HG02798 (cell line): ENCODE measurements around the gene HDAC10.
"Not testable (repeated sequence)": the region's sequence is repeated elsewhere in the genome, so short reads cannot be mapped to it uniquely, and the experiment has no call there.

Experiments used
- ATAC-seq: cut with Tn5 transposase; IDR thresholded peaks from one replicate; pipeline ENCODE4 v1.9.1; 2021; ENCODE audit warnings: mild to moderate bottlenecking; ENCODE audit not compliant: unreplicated experiment, poor library complexity

Gene HDAC10

DNA sequence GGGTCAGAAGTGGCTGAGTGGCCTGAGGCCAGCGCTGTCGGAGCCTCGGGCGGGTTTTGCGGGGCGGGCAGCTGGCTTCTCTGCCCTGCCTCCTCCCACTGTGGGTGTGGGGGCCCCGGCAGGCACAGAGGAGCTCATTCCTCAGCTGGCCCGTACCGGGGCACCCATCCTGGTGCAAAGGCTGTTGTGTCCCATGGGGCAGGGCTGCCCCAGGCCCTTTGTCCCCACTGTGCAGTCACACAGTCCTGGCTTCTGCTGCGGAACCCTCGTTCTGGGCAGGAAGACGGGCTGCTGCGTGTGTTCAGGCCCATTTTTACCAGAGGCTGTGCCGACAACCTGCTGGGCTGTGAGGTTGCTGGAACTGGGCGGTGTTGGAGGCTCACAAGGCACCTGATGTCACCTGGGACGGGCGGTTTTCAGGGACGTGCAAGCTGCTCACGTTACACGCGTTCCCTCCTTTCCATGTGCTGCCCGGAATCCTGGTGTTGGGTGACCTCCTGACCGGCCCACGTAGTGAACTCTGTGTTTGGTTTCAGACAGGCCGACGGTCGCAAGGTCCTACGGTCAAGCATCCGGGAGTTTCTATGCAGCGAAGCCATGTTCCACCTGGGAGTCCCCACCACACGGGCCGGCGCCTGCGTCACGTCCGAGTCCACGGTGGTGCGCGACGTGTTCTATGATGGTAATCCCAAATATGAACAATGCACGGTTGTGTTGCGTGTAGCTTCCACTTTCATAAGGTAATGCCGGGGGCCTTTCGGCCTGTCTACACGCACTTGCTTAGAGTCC, 45.1 kb downstream of the HDAC10 start:
- no peak for ATAC-seq

DNA sequence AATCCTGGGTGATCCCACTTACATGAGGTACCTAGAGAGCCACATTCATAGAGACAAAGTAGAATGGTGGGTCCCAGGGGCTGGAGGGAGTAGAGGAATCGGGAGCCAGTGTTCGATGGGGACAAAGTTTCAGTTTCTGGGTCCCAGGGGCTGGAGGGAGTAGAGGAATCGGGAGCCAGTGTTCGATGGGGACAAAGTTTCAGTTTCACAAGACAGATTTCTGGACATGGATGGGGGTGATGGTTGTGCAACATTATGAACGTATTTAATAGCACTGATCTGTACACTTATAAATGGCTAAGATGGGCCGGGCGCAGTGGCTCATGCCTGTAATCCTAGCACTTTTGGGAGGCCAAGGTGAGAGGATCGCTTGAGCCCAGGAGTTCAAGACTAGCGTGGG, 46.1 kb downstream of the HDAC10 start:
- not testable (repeated sequence) for ATAC-seq

DNA sequence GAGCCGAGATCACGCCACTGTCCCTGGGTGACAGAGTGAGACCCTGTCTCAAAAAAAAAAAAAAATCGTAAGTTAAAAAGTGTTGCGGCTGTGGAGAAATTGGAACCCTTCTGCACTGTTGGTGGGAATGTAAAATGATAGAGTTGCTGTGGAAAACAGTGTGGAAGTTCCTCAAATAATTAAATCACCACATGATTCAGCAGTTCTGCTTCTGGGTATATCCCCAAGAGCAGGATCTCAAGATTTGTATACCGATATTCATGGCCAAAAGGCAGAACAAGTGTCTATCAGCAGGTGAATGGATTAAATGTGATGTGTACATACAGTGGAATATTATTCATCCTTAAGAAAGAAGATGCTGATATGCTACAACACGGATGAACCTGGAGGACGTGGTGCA, 46.5 kb downstream of the HDAC10 start:
- no peak for ATAC-seq

DNA sequence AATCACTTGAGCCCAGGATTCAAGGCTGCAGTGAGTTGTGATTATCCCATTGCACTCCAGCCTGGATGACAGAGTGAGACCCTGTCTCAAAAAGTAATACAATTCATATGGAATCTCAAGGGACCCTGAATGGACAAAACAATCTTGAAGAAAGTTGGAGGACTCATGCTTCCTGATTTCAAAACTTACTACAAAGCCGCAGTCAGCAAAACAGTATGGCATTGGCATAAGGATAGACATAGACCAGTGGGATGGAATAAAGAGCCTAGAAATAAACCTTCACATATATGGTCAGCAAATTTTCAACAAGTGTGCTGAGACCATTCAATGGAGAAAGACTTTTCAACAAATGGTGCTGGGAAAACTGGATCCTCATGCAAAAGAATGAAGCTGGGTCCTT, 47.8 kb downstream of the HDAC10 start:
- ATAC-seq = no peak

DNA sequence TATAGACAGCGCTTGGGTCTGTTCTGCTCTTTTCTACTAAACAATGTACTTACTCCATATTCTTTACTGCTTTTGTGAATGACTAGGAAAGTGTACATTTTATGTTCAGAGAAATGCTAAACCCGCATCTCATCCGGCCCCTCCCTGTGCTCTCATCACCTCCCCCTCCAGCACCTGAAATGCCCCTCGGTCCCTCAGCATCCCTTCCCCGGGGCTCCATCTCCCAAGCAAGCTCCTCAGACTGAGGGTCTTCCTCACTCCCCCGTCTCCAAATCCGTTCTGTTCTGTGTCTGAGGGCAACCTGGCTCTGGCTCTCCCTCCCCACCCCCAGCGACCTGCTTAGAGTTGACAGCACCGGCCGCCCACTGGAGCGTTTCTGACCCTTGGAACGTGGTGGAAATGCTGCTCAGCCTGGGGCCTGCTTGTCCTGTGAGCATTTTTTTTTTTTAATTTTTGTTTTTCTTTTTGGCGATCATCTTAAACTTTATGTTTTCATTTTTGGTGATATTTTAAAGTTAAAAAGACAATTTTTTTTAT, 48.9 kb downstream of the HDAC10 start:
- no peak for ATAC-seq

DNA sequence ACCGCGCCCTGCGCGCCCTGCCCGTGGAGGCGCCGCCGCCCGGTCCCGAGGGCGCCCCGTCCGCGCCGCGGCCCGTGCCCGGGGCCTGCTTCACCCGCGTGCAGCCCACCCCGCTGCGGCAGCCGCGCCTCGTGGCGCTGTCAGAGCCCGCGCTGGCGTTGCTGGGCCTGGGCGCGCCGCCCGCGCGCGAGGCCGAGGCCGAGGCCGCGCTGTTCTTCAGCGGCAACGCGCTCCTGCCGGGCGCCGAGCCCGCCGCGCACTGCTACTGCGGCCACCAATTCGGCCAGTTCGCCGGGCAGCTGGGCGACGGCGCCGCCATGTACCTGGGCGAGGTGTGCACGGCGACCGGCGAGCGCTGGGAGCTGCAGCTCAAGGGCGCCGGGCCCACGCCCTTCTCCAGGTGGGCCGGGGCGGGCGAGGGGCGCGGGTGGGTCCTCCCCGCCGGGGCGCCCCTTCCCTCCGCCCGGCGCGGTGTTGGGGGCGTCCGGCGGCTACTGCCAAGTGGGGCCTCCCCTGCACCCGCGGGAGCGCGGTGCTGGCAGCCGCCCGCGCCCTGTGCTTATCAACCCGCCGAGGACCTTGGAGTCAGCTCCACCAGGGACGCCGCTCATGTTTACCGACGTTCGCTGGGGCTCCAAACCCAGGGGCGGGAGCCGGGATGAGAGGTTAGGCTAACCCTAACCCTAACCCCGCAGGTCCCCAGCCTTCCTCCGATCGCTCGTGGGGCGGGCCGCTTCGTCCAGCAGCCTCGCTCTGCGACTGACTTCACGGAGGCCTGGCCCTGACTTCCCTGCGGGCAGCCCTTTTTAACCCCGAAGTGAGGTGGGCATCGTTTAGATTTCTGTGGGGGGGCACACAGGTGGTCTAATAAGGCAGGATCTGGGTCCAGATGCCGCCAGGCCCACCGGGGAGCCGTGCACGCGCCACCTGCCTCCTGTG, 49.6 kb downstream of the HDAC10 start:
- peak; percentile 28 for ATAC-seq

DNA sequence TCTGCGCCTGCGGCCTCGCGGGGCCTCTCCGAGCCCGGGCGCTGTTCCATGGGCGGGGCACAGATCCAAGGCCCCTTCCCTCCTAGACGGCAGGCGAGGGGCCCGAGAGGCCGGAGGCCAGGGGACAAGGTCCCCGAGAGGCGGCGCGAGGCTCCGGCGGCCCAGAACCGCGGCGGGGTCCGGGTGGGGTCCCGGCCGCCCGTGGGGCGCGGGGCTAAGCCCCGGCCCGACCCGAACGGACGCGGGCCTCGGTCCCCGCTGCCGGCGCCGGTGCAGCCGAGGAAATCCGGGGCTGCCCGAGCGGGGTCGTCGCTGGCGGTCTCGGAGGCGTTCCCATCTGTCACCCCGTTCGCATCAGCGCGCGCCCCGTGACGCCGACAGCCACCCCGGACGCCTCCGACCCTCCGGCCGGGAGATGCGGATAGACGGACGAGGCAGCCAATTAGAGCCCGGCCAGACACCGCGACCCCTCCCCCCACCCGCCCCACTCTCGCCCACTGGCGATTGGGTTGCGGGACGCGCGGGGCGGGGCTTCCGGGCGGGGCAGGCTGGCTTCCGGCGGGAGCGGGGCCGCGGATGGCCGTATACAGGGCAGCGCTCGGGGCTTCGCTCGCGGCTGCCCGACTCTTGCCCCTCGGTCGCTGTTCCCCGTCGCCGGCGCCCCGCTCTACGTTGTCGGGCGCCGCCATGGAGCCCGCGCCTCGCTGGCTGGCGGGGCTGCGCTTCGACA, 50.4 kb downstream of the HDAC10 start, which contains the start of gene SELENOO:
TSS of gene SELENOO (plus strand) at position 551 of the 730 bp plus-strand sequence. CDS start at position 577, 26 bp downstream.
- peak; percentile 78 for ATAC-seq

DNA sequence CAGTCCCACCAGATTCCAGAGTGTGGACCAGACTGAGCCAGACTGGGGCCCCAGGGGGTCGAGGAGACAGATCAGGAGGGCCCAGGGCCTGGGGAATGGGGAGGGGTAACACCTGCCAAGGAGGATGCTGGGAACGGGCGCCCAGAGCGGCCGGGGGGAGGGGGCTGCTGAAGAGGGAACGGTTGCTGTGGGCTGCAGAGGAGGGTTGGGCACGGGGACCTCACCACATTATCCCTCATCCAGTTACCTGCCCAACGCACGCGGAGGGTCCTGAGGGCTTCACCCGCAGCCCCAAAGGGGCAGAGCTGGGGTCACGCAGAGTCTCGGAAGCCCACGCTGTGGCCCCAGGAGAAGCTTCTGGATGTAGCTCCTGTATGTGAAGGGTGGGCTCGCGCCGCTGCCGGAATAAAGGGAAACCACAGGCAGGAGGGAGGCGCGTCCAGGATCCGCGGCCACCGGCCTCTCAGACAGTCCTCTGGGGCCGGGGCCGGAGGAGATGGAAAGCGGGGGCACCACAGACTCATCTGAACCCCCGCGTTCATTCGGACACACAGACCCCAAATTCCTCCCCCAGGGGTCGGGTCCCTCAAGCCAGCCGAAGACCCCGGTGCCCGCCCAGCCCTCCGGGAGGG, 51.1 kb downstream of the HDAC10 start:
- ATAC-seq = no peak

DNA sequence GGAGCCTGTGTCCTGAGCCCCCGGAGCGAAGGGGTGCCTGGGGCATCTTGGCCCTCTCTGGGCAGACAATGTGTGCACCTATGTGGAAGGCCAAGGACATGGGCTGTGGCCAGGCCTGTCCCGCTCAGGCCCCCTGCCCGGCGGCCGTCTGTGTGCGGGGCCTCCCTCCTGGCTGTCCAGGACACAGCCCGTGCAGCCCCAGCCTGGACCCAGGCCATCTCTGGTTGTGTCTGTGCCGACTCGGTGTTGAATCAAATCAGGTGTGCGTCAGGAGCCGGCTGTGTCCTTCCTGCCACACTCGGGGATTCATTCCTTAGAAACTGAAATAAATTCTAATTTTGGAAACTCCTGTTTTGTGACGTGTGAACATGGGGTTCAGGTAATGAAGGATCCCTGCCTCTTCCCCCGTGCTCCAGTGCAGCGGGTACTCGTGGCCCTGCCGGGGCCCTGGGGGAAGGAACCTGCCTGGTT, 51.8 kb downstream of the HDAC10 start:
- ATAC-seq = no peak

DNA sequence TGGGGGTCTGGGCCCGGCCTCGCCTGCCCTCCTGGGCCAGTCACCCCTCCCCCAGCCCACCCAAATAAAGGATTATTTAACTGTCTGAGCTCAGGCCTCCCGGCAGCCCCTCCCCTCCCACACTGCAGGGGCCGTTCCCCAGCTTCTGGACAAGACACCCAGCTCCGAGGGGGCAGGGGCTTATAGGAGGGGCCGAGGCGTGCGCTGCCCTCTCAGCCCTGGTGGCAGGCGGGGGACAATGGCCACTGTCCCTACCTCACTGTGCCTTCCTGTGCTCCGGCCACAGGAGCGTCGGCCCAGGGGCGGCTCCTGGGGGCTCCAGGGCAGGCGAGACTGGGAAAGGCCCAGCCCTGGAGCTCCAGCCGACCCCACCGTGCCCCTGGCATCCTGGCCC, 52.4 kb downstream of the HDAC10 start:
- ATAC-seq = no peak

DNA sequence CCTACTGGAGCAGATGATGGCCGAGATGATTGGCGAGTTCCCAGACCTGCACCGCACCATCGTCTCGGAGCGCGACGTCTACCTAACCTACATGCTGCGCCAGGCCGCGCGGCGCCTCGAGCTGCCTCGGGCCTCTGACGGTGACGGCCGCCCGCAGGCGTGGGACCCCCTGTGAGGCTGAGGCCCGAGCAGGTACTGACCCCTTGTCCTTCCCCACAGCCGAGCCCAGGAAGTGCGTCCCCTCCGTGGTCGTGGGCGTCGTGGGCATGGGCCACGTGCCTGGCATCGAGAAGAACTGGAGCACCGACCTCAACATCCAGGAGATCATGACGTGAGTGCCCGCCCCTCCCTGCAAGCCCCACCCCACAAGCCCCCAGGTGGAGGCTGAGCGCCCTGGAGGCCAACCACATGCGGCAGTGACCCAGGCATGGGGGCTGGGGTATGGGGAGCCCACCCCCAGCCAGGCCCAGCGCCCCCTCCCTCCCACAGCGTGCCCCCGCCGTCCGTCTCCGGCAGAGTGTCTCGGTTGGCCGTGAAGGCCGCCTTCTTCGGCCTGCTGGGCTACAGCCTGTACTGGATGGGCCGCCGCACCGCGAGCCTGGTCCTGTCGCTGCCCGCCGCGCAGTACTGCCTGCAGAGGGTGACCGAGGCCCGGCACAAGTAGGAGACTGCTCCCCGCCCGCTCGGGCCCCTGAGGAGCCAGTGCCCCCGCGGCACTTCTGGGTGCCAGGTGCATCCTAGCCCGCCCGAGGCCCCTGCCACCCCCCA, 53.0 kb downstream of the HDAC10 start:
- ATAC-seq = no peak

DNA sequence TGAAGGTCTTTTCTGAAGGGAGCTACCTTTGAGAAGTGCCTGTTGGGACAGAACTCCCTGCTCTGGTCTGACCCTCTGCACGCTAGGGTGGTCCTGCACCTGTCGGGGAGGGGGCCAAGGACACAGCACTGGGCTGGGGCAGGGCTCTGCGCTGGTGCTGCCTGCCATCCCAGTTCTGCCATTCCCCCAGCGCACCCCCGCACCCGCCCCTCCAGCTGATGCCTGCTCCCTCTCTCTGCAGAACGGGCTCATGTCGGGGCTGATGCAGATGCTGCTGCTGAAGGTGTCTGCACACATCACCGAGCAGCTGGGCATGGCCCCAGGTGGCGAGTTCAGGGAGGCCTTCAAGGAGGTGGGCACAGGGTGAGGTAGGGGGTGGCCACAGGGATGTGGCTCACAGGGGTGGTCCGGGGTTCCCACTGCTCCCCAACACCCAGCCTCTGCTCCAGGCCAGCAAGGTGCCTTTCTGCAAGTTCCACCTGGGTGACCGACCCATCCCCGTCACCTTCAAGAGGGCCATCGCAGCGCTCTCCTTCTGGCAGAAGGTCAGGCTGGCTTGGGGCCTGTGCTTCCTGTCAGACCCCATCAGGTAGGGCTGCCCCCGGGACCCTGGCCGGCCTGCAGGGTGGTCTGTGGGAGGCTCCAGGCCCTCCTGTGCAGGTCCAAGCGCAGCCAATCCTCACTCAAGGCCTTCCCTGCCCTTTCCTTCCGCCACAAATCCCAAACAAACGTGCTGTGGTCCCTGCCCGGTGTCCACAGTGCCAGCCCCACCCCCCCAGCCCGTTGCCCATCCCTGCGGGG, 53.9 kb downstream of the HDAC10 start:
- no peak for ATAC-seq

DNA sequence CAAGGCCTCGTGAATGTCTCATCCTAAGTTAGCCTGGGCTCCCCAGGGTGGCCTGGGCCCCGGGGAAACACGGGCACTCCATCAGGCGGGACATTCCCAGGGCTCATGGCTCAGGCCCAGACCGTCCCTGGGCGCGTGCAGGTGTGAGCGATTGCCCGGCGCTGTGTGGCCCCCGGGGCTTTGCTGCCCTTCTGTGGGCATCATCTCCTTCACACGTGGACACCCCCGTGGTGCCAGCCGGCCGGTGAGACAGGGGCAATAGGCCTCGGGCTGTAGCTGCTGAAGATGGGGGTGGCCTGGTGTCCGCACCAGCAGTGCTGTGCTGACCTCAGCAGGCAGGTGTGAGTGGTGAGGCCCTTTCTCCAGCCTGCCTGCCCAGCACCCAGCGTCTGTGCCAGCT, 54.8 kb downstream of the HDAC10 start:
- no peak for ATAC-seq
